C4-2B (cell line): ENCODE results near the gene PGA5.

Experiments used
- H3K27ac ChIP-seq: fragments of 450-650 bp; 2 replicates; pipeline ENCODE4 v1.5.1; 2017
- ZFX ChIP-seq: fragments of 450-650 bp; IDR thresholded peaks from 2 replicates; pipeline ENCODE4 v1.6.1; 2017
- TF ChIP-seq, protein P1 (sequence below): fragments of 450-650 bp; conservative IDR thresholded peaks from 2 replicates; pipeline ENCODE4 v1.5.1; 2017; ENCODE audit warnings: mild to moderate bottlenecking

PGA5 gene

DNA sequence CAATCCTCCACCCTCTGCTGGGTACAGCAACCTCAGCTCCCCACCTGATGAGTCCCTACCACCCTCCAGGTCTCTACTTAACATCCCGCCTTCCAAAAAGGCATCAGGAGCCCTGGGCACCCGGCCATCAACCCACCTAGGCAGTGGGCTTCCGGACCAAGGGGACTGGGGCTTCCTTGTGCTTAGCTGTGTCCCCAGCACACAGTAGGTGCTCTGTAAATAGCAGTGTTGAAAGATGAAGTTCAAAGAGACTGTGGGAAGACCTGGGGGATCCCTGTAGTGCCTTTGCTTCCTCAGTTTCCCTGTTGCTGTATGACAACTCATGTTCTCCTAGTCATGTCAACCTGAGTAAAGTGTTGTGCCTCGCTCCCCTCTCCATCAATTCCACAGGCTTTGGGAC, 33.1 kb downstream of the PGA5 start:
- no peak for TF ChIP-seq ZFX
- TF ChIP-seq, protein P1, sequence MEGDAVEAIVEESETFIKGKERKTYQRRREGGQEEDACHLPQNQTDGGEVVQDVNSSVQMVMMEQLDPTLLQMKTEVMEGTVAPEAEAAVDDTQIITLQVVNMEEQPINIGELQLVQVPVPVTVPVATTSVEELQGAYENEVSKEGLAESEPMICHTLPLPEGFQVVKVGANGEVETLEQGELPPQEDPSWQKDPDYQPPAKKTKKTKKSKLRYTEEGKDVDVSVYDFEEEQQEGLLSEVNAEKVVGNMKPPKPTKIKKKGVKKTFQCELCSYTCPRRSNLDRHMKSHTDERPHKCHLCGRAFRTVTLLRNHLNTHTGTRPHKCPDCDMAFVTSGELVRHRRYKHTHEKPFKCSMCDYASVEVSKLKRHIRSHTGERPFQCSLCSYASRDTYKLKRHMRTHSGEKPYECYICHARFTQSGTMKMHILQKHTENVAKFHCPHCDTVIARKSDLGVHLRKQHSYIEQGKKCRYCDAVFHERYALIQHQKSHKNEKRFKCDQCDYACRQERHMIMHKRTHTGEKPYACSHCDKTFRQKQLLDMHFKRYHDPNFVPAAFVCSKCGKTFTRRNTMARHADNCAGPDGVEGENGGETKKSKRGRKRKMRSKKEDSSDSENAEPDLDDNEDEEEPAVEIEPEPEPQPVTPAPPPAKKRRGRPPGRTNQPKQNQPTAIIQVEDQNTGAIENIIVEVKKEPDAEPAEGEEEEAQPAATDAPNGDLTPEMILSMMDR = no peak
- no peak overlapping the region for H3K27ac ChIP-seq

DNA sequence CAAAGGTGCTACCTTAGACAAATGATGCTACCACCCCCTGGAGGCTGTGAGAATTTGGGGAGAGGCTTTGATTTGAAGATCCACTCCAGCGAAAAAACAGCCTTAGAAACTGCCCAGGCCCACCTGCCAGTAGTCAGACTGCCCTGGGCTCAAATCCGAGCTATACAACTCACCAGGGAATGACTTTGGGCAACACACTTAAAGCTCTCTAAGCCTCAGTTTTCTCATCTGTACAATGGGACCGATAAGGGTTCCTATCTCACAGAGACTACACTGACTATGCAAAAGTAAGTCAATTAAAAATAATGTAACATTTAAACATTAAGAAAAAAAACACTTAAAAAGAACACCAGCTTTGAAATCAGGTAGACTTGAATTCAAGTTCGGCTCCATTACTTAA, 34.2 kb downstream of the PGA5 start:
- H3K27ac ChIP-seq = no peak overlapping the region
- TF ChIP-seq, protein P1 = no peak
- TF ChIP-seq ZFX = no peak

DNA sequence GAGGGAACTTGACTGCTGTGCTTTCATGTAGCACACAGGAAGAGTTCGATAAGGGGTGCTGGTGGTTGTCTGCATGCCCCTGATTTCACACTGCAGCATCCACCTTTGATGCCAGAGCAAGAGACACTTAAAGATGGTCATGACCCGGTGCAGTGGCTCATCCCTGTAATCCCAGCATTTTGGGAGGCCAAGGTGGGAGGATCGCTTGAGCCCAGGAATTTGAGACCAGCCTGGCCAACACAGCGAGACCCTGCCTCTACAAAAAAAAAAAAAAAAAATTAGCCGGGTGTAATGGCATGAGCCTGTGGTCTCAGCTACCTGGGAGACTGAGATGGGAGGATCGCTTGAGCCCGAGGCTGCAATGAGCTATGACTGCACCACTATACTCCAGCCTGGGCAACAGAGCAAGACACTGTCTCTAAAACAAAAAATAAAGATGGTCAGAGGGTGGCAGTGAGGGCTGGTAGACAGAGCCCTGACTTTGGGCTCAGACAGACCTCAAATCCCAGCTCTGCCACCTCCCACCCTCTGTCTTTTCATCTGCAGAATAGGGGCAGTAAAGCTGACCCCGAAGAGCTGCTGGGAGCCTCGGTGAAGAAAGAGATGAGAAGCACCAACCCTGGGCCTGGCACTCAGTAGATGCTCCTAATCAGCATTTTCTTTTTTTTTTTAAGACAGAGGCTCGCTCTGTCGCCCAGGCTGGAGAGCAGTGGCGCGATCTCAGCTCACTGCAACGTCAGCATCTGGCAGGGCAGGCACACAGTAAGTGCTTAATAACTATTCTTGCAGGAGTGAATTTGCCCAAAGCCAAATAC, 36.4 kb downstream of the PGA5 start:
- H3K27ac ChIP-seq = no peak overlapping the region

DNA sequence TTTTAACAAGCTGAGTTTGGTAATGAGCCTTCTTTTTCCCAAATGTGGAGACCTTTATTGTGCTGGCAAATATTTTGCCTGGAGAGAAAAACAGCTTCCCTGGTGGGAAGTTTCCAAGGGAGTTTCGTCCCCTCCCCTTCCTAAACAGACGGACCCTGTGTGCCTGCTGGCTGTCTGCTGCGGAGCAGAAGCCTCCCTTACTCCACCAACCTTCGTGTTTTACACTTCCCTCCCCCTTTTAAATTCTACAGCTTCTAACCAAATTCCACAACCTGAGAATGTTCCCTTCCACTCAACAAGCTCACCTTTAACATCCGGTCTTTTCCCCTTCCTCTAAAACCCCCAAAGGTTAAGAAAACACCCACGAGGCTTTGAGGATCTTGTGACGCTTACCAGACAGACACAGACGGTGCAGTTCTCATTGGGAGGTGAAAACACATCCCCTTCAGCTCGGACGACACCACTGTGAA, 37.1 kb downstream of the PGA5 start:
- TF ChIP-seq, protein P1 = no peak
- TF ChIP-seq ZFX = no peak
- no peak overlapping the region for H3K27ac ChIP-seq

More for the DNA sequence above, 36.4 kb downstream of the PGA5 start:
- no peak for TF ChIP-seq ZFX

DNA sequence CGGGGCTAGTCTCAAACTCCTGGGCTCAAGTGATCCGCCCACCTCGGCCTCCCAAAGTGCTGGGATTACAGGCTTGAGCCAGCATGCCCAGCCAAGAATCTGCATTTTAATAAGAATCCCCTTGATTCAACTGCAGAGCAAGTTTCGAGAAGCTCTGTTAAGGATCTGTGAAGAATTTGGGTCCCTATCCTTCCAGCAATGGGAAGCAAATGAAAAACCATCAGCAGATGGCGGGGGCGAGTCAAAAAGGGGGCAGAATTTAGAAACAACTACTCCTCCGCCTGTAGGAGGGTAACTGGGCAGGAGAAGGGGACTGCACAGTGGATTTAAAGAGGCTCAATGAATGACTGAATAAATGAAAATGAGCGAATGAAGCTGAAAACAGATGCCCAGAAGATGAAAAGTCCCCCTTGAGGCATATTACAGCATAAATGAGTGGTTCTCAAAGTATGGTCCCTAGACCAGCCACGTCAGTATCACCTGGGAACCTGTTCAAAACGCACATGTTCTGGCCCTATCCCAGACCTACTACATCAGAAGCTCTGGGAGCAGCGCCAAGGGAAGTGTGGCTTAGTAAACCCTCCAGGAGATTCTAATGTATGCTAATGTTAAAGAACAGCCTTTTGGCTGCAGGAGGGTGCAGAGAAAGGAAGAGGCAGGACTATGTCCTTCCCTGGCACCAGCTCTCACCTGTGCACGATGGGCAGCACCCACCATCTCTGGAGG, 39.1 kb downstream of the PGA5 start:
- peak overlapping the region; percentile 37 for H3K27ac ChIP-seq
- no peak for TF ChIP-seq ZFX
- TF ChIP-seq, protein P1 = no peak

DNA sequence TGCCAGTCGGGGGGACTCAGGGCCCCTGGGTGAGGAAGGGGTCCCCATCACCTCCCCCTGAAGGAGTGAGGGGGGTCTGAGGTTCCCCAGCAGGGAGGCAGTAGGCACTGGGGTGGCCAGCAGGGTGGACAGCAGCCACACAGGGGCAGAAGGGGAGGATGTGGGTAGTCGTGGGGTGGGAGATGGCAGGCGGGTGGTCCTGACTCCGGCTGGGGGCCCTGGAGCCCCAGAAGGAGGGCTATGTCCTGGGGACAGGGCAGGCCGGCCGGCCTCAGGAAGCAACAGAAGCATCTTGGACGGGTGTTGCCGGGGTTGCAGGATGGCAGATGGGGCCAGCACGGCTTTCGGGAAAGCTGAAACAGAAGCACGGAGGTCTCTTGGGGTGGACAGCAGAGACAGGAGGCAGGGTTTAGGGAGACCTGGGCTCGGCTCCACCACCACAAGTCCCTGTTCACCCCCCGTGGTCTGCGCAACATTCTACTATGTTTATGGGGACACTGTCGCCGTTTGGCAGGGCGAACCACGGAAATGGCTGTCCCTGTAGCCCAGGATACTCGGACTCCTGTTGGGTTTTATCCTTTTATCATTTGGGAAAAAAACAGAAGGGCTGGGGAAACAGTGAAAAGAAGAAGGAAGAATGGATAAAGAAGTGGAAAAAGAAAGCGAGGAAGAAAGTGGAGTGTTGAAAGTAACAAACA, 40.1 kb downstream of the PGA5 start:
- no peak for TF ChIP-seq ZFX
- TF ChIP-seq, protein P1 = no peak
- peak overlapping the region; percentile 37 for H3K27ac ChIP-seq

DNA sequence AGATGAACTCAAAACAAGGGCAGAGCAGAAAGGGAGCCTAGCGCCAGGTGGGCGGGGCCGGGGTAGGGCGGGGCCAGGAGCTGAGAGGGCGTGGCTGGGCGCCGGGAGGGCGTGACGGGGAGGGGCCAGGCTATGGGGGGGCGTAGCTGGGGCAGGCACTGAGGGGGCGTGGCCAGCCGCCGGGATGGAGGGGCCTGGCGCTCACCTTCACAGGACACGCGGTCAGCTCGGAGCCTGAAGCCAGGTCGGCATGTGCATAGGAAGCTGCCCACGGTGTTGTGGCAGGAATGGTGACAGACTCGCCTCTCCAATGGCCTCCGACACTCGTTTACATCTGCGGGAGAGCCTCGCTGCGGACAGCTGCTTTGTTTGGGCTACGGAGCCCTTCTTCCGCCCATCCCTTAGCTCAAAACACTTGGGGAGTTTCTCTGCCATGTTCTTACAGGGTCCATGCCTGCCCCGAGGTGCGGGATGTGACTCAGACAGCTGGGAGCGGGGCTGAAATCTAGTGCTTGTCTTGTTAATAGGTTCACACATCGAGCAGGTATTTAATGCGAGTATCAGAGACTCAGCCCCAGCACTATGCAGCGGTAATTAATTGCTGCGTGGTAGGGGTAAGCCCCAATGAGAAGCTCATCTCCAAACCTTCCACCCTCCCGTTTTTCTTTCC, 40.7 kb downstream of the PGA5 start:
- H3K27ac ChIP-seq = no peak overlapping the region
- TF ChIP-seq ZFX = no peak
- TF ChIP-seq, protein P1 = no peak
